Mesendoderm (in vitro differentiated cells): ENCODE results near the gene FDPS.
A peak's percentile ranks its signal among the peaks of the same experiment; 100 is the strongest.
"Not testable (repeated sequence)": the region's sequence is repeated elsewhere in the genome, so short reads cannot be mapped to it uniquely, and the experiment has no call there.

ENCODE experiments used
- DNase-seq: peaks from one replicate; pipeline ENCODE4 v3.0.0; 2013
- H2AK5ac ChIP-seq: 2 replicates; pipeline ENCODE4 v1.6.1; 2013; ENCODE audit warnings: low read length, inconsistent platforms
- H2BK120ac ChIP-seq: 2 replicates; pipeline ENCODE4 v1.6.1; 2013; ENCODE audit warnings: low read depth, mild to moderate bottlenecking, low read length, moderate library complexity, mixed read lengths
- H2BK15ac ChIP-seq: replicated peaks from 2 replicates; pipeline ENCODE4 v1.6.1; 2013; ENCODE audit warnings: low read depth, mild to moderate bottlenecking, moderate library complexity
- H2BK5ac ChIP-seq: 2 replicates; pipeline ENCODE4 v1.6.1; 2013; ENCODE audit warnings: low read length, inconsistent platforms
- H3K18ac ChIP-seq: 2 replicates; pipeline ENCODE4 v1.6.1; 2013; ENCODE audit warnings: mild to moderate bottlenecking, low read length, mixed read lengths
- H3K23ac ChIP-seq: one replicate; pipeline ENCODE4 v1.6.1; 2013; ENCODE audit warnings: low read length
- H3K27ac ChIP-seq: 2 replicates; pipeline ENCODE4 v1.5.1; 2013; ENCODE audit warnings: low read depth, mild to moderate bottlenecking, inconsistent platforms, low read length, moderate library complexity
- H3K27me3 ChIP-seq: 2 replicates; pipeline ENCODE4 v1.6.1; 2013; ENCODE audit warnings: low read length, control low read depth, mild to moderate bottlenecking, inconsistent platforms; ENCODE audit not compliant: insufficient read depth, poor library complexity
- H3K36me3 ChIP-seq: 2 replicates; pipeline ENCODE4 v1.6.1; 2013; ENCODE audit warnings: low read length, inconsistent platforms; ENCODE audit not compliant: control insufficient read depth, insufficient read depth
- H3K4ac ChIP-seq: one replicate; pipeline ENCODE4 v1.6.1; 2013; ENCODE audit warnings: low read depth, mild to moderate bottlenecking, low read length, moderate library complexity
- H3K4me1 ChIP-seq: 2 replicates; pipeline ENCODE4 v1.6.1; 2013; ENCODE audit warnings: low read depth, low read length, inconsistent platforms; ENCODE audit not compliant: control insufficient read depth
- H3K4me2 ChIP-seq: 2 replicates; pipeline ENCODE4 v1.6.1; 2013; ENCODE audit warnings: low read length
- H3K4me3 ChIP-seq: 2 replicates; pipeline ENCODE4 v1.5.1; 2013; ENCODE audit warnings: mild to moderate bottlenecking, low read length
- H3K56ac ChIP-seq: one replicate; pipeline ENCODE4 v1.6.1; 2013; ENCODE audit warnings: low read length
- H3K79me1 ChIP-seq: 2 replicates; pipeline ENCODE4 v1.6.1; 2013; ENCODE audit warnings: low read length, inconsistent platforms
- H3K79me2 ChIP-seq: 2 replicates; pipeline ENCODE4 v1.6.1; 2013; ENCODE audit warnings: mild to moderate bottlenecking, low read length; ENCODE audit not compliant: control insufficient read depth, insufficient read depth
- H3K9ac ChIP-seq: 2 replicates; pipeline ENCODE4 v1.6.1; 2013; ENCODE audit warnings: low read length, inconsistent platforms
- H4K5ac ChIP-seq: one replicate; pipeline ENCODE4 v1.6.1; 2013; ENCODE audit warnings: low read length
- H4K8ac ChIP-seq: one replicate; pipeline ENCODE4 v1.6.1; 2013; ENCODE audit warnings: low read depth, mild to moderate bottlenecking, control low read depth, low read length, moderate library complexity
- WGBS: extraction: QIAGEN DNeasy Blood & Tissue Kit; methylation state at CpG from one replicate; pipeline ENCODE4 v1.1.7; 2013; ENCODE audit warnings: low lambda C conversion rate, missing lambda C conversion rate; ENCODE audit not compliant: insufficient coverage; ENCODE audit errors: extremely low coverage; 5-methylcytosine and 5-hydroxymethylcytosine counted together

FDPS gene

GRCh38 chr1:155291006-155291405, 17.7 kb upstream of the FDPS start:
- DNase-seq, H3K56ac ChIP-seq: not testable (repeated sequence)
- WGBS, result no CpG with 5 or more reads among the region's 10 CpGs

DNA sequence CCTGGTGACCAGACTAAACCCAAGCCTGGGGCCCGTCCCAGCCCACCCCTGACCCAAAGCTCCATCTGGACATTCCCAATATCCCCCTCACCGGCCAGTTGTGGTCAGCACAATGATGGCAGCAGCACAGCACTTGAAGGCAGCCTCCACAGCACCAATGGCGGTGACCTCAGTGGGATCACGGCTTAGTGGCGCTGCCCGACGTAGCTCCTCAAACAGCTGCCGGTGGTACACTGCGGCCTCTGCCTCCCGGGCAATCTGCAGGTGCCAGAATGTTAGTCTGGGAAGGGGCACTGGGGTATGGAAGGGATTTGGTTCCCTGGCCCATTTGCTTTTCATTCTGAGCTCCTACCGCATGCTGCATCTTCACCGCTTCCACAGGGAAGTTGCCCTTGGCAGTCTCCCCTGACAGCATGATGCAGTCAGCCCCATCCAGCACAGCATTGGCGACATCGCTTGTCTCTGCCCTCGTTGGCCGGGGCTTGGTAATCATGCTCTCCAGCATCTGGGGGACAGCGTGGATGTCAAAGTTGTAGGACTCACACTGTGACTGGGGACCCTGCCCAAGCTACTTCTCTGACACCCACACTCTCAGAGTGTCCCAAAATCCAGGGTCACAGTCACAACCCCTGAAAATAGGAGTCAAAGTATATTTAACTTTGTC, 15.4 kb upstream of the FDPS start:
- no peak overlapping the region for H3K18ac ChIP-seq
- no peak overlapping the region for H2BK5ac ChIP-seq
- H3K79me1 ChIP-seq, result no peaks in the 10 kb centered on the region
- no peak overlapping the region for H3K4ac ChIP-seq
- H3K79me2 ChIP-seq, result no peaks in the 10 kb centered on the region
- no peak overlapping the region for H3K9ac ChIP-seq
- no peak overlapping the region for H4K5ac ChIP-seq
- no peak overlapping the region for H2AK5ac ChIP-seq
- no peak overlapping the region for H2BK15ac ChIP-seq
- no peaks in the 10 kb centered on the region for H3K4me1 ChIP-seq
- WGBS, result no CpG with 5 or more reads among the region's 17 CpGs
- H3K23ac ChIP-seq, result no peak overlapping the region
- H4K8ac ChIP-seq, result no peak overlapping the region
- no peak overlapping the region for H2BK120ac ChIP-seq
- H3K4me3 ChIP-seq, result no peak overlapping the region
- no peak overlapping the region for H3K56ac ChIP-seq
- peaks cover 2% of the 10 kb centered on the region for H3K36me3 ChIP-seq
- DNase-seq, result no peak
- H3K27me3 ChIP-seq, result no peaks in the 10 kb centered on the region
- no peak overlapping the region for H3K4me2 ChIP-seq
- H3K27ac ChIP-seq, result no peak overlapping the region

More at GRCh38 chr1:155291006-155291405, 17.7 kb upstream of the FDPS start:
- H3K27me3 ChIP-seq, H3K36me3 ChIP-seq, H3K4me2 ChIP-seq, H3K23ac ChIP-seq, H4K8ac ChIP-seq, H3K4ac ChIP-seq, H2AK5ac ChIP-seq, H3K79me1 ChIP-seq, H2BK15ac ChIP-seq, H4K5ac ChIP-seq, H3K4me3 ChIP-seq, H3K4me1 ChIP-seq, H3K18ac ChIP-seq, H3K27ac ChIP-seq, H2BK120ac ChIP-seq, H3K9ac ChIP-seq, H2BK5ac ChIP-seq, H3K79me2 ChIP-seq: not testable (repeated sequence)

- no CpG with 5 or more reads among the region's 46 CpGs for WGBS
- H3K18ac ChIP-seq, result no peak overlapping the region
- peak overlapping the region; percentile 52 for H3K4me2 ChIP-seq
- H3K79me2 ChIP-seq, result no peaks in the 10 kb centered on the region
- no peak overlapping the region for H2BK15ac ChIP-seq
- H2AK5ac ChIP-seq, result no peak overlapping the region
- H3K79me1 ChIP-seq, result no peaks in the 10 kb centered on the region
- DNase-seq, result no peak
- no peak overlapping the region for H3K23ac ChIP-seq
- H3K27me3 ChIP-seq, result no peaks in the 10 kb centered on the region
- H3K56ac ChIP-seq, result peak overlapping the region; percentile 77
- H3K4me1 ChIP-seq, result no peaks in the 10 kb centered on the region
- no peak overlapping the region for H2BK120ac ChIP-seq
- peak overlapping the region; percentile 23 for H3K9ac ChIP-seq
- no peak overlapping the region for H4K5ac ChIP-seq
- H4K8ac ChIP-seq, result no peak overlapping the region
- no peak overlapping the region for H3K4ac ChIP-seq
- H2BK5ac ChIP-seq, result no peak overlapping the region
- no peak overlapping the region for H3K27ac ChIP-seq
- no peaks in the 10 kb centered on the region for H3K36me3 ChIP-seq
- no peak overlapping the region for H3K4me3 ChIP-seq
These were observed 14.0 kb upstream of the FDPS start for GRCh38 chr1:155294520-155295182.

GRCh38 chr1:155295183-155295941, 13.3 kb upstream of the FDPS start:
- H2BK15ac ChIP-seq, result no peak overlapping the region
- H3K4me2 ChIP-seq, result peak overlapping the region; percentile 56
- H3K27me3 ChIP-seq, result no peaks in the 10 kb centered on the region
- H3K4me1 ChIP-seq, result no peaks in the 10 kb centered on the region
- H3K4me3 ChIP-seq, result peak overlapping the region; percentile 56
- H4K8ac ChIP-seq, result no peak overlapping the region
- H2BK120ac ChIP-seq, result no peak overlapping the region
- no peak overlapping the region for H3K18ac ChIP-seq
- no peak overlapping the region for H2BK5ac ChIP-seq
- H3K27ac ChIP-seq, result no peak overlapping the region
- H3K79me1 ChIP-seq, result no peaks in the 10 kb centered on the region
- H2AK5ac ChIP-seq, result no peak overlapping the region
- H3K79me2 ChIP-seq, result no peaks in the 10 kb centered on the region
- no peak overlapping the region for H4K5ac ChIP-seq
- no CpG with 5 or more reads among the region's 47 CpGs for WGBS
- H3K4ac ChIP-seq, result no peak overlapping the region
- H3K9ac ChIP-seq, result peak overlapping the region; percentile 66
- DNase-seq, result peak; percentile 26
- peak overlapping the region; percentile 77 for H3K56ac ChIP-seq
- H3K23ac ChIP-seq, result peak overlapping the region; percentile 85
- no peaks in the 10 kb centered on the region for H3K36me3 ChIP-seq

- no peak overlapping the region for H2BK120ac ChIP-seq
- H3K4me1 ChIP-seq, result no peaks in the 10 kb centered on the region
- no peak overlapping the region for H4K5ac ChIP-seq
- H3K36me3 ChIP-seq, result no peaks in the 10 kb centered on the region
- no peak overlapping the region for H2BK15ac ChIP-seq
- no peak overlapping the region for H3K27ac ChIP-seq
- H3K4me2 ChIP-seq, result no peak overlapping the region
- no peaks in the 10 kb centered on the region for H3K79me2 ChIP-seq
- no peak overlapping the region for H3K4ac ChIP-seq
- H3K23ac ChIP-seq, result no peak overlapping the region
- no peak overlapping the region for H4K8ac ChIP-seq
- no CpG with 5 or more reads among the region's 7 CpGs for WGBS
- H2BK5ac ChIP-seq, result no peak overlapping the region
- H3K18ac ChIP-seq, result no peak overlapping the region
- no peak overlapping the region for H3K56ac ChIP-seq
- H3K79me1 ChIP-seq, result no peaks in the 10 kb centered on the region
- H3K27me3 ChIP-seq, result no peaks in the 10 kb centered on the region
- no peak overlapping the region for H2AK5ac ChIP-seq
- no peak overlapping the region for H3K9ac ChIP-seq
- DNase-seq, result no peak
- no peak overlapping the region for H3K4me3 ChIP-seq
These were observed 12.8 kb upstream of the FDPS start for GRCh38 chr1:155295942-155296267.
